ENCODE measurements around the gene KIF6.

Gene KIF6

DNA sequence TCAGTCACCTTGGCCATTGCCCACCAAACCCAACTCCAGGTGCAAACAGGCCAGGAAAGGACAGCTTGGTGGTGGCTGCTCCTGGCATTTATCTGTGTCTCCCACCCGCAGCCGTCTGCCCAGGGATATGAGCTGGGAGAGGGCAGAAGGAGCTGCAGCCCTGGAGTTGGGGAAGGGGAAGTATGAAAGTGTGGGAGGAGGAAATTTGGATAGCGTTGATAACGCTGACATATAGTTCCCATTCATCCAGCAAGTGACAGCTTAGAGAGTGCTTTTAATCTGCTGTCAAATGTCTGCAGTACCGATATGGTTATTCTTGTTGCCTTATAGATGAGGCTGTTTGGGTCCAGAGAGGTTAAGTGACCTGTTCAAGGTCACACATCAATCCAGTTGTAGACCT, 403.4 kb downstream of the KIF6 start:
- H3K4me2 ChIP-seq (ENCODE audit: low read length): no peak overlapping the region
- no peak overlapping the region for H2AFZ ChIP-seq (ENCODE audit: low read length)
- no peaks in the 10 kb centered on the region for H3K27me3 ChIP-seq (ENCODE audit: insufficient read depth, low read length)

DNA sequence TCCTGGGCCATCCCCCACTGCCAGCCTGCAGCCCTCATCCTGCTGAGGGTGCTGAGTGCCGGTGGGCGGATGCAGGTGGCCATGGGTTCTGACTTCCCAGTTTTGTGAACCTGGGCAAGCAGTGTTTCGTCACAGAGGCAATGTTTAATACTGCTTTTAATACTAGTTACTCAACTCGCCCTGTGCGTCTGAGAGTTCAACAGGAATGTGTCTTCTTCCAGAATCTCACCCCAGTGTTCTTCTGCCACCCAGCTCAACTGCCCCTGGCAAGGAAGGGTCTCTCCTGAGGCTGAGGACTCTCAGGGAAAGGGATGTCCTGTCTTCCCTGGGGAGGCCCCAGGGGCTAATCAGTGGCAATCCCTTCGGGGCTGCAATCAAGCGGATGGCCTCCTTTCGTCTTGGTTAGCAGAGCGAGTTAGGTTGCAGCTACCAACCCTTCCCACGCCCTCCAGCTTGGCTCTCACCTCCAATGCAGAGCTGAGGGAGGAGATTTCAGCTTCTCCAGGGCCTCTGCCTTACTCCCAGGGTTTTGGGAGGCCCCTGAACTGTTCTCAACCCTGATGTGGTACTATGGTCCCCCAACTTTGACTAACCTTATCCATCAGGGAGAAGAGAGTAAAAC, 404.7 kb downstream of the KIF6 start:
- Histone ChIP-seq H3K79me2 (ENCODE audit: insufficient read depth, low read length) (no peaks in the 10 kb centered on the region), H3K27ac (ENCODE audit: low read depth, low read length, poor library complexity, severe bottlenecking) (no peak overlapping the region), H3K36me3 (ENCODE audit: insufficient read depth, low read length) (no peaks in the 10 kb centered on the region), H3K9me2 (ENCODE audit: low read depth, low read length) (no peaks in the 10 kb centered on the region), H3K4me3 (ENCODE audit: low read depth, low read length, poor library complexity, severe bottlenecking) (no peak overlapping the region), H3F3A (ENCODE audit: insufficient read depth, low read length) (no peaks in the 10 kb centered on the region), H3K4me1 (ENCODE audit: insufficient read depth, low read length, severe bottlenecking) (no peaks in the 10 kb centered on the region), H3K27me3 (ENCODE audit: insufficient read depth, low read length) (no peaks in the 10 kb centered on the region), H2AFZ (ENCODE audit: low read length) (no peak overlapping the region), H3K9ac (ENCODE audit: low read length) (no peak overlapping the region), H3K4me2 (ENCODE audit: low read length) (no peak overlapping the region), H4K20me1 (ENCODE audit: insufficient read depth, low read length) (no peaks in the 10 kb centered on the region), H3K9me3 (ENCODE audit: low read length) (no peaks in the 10 kb centered on the region)
- TF ChIP-seq, protein P1, sequence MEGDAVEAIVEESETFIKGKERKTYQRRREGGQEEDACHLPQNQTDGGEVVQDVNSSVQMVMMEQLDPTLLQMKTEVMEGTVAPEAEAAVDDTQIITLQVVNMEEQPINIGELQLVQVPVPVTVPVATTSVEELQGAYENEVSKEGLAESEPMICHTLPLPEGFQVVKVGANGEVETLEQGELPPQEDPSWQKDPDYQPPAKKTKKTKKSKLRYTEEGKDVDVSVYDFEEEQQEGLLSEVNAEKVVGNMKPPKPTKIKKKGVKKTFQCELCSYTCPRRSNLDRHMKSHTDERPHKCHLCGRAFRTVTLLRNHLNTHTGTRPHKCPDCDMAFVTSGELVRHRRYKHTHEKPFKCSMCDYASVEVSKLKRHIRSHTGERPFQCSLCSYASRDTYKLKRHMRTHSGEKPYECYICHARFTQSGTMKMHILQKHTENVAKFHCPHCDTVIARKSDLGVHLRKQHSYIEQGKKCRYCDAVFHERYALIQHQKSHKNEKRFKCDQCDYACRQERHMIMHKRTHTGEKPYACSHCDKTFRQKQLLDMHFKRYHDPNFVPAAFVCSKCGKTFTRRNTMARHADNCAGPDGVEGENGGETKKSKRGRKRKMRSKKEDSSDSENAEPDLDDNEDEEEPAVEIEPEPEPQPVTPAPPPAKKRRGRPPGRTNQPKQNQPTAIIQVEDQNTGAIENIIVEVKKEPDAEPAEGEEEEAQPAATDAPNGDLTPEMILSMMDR (IDR thresholded peaks at IDR 0.05; ENCODE audit: low read length): no peak
- TF ChIP-seq EZH2 (IDR thresholded peaks at IDR 0.05; ENCODE audit: borderline replicate concordance, low read length): no peak

More for the DNA sequence above, 403.4 kb downstream of the KIF6 start:
- no peaks in the 10 kb centered on the region for H3K36me3 ChIP-seq (ENCODE audit: insufficient read depth, low read length)
- H3K79me2 ChIP-seq (ENCODE audit: insufficient read depth, low read length): no peaks in the 10 kb centered on the region
- no peak for TF ChIP-seq EZH2 (IDR thresholded peaks at IDR 0.05; ENCODE audit: borderline replicate concordance, low read length)
- TF ChIP-seq, protein P1 (IDR thresholded peaks at IDR 0.05; ENCODE audit: low read length): no peak
- no peaks in the 10 kb centered on the region for H3K9me2 ChIP-seq (ENCODE audit: low read depth, low read length)
- H3K9me3 ChIP-seq (ENCODE audit: low read length): no peaks in the 10 kb centered on the region
- no peak overlapping the region for H3K9ac ChIP-seq (ENCODE audit: low read length)
- no peak overlapping the region for H3K27ac ChIP-seq (ENCODE audit: low read depth, low read length, poor library complexity, severe bottlenecking)
- H3K4me3 ChIP-seq (ENCODE audit: low read depth, low read length, poor library complexity, severe bottlenecking): no peak overlapping the region
- no peaks in the 10 kb centered on the region for H4K20me1 ChIP-seq (ENCODE audit: insufficient read depth, low read length)
- H3K4me1 ChIP-seq (ENCODE audit: insufficient read depth, low read length, severe bottlenecking): no peaks in the 10 kb centered on the region
- no peaks in the 10 kb centered on the region for H3F3A ChIP-seq (ENCODE audit: insufficient read depth, low read length)

DNA sequence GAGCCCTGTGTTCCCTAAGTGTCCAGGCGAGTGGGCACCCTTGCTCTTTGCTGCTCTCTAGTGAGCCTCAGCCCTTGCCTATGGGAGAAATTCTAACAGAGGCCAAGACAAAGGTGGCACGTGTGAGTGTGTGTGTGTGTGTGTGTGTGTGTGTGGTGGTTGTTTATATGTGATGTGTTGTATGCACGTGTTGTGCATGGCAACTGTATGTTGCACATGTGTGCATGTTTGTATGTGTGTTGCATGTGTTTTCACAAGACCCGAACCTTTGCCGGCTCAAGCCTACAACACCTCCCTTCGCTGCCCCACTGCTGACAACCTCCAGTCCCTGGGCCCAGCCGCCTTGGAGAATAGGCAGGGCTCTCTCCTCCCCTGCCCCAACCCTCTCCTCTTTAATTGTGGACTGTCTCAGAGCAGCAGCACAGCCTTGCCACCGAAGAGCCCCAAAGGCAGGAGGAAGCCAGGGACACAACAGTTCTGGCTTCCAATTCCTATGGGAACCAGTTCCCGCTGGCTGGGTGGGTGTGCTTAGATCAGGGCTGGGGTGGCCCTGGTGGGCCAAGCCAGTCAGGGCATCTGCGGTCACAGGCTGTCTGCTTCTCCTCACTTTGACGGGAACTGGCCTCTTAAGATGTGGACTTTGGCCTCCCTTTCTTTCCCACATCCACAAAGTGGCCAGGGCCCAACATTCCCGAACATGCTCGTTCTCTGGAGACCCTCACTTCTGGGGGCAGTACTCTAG, 405.4 kb downstream of the KIF6 start:
- Histone ChIP-seq H3K9ac (ENCODE audit: low read length) (no peak overlapping the region), H2AFZ (ENCODE audit: low read length) (no peak overlapping the region), H3K27ac (ENCODE audit: low read depth, low read length, poor library complexity, severe bottlenecking) (no peak overlapping the region), H3K4me1 (ENCODE audit: insufficient read depth, low read length, severe bottlenecking) (no peaks in the 10 kb centered on the region), H3K79me2 (ENCODE audit: insufficient read depth, low read length) (no peaks in the 10 kb centered on the region), H3K9me2 (ENCODE audit: low read depth, low read length) (no peaks in the 10 kb centered on the region), H4K20me1 (ENCODE audit: insufficient read depth, low read length) (no peaks in the 10 kb centered on the region), H3K4me3 (ENCODE audit: low read depth, low read length, poor library complexity, severe bottlenecking) (no peak overlapping the region), H3K4me2 (ENCODE audit: low read length) (no peak overlapping the region), H3K9me3 (ENCODE audit: low read length) (no peaks in the 10 kb centered on the region), H3F3A (ENCODE audit: insufficient read depth, low read length) (no peaks in the 10 kb centered on the region), H3K27me3 (ENCODE audit: insufficient read depth, low read length) (no peaks in the 10 kb centered on the region), H3K36me3 (ENCODE audit: insufficient read depth, low read length) (no peaks in the 10 kb centered on the region)
- TF ChIP-seq, protein P1 (IDR thresholded peaks at IDR 0.05; ENCODE audit: low read length): no peak
- no peak for TF ChIP-seq EZH2 (IDR thresholded peaks at IDR 0.05; ENCODE audit: borderline replicate concordance, low read length)

Measured in OCI-LY1 (cell line).